ENCODE data around the gene RNF167. TPM values are rescaled to one million over a fixed set of nuclear protein-coding genes. Genes with fewer than 3 reads are reported as not detected.
"Not testable (repeated sequence)": the region's sequence is repeated elsewhere in the genome, so short reads cannot be mapped to it uniquely, and the experiment has no call there.

Gene RNF167
- polyA plus RNA-seq, 3 donors, result 136 to 139 (median 137) TPM

- DNase-seq (ENCODE audit: low read depth in 3 of 3, low spot score in 2 of 3), result no peak
These were observed 38.3 kb upstream of the RNF167 start for GRCh38 chr17:4901648-4902344.

- no peak for DNase-seq (ENCODE audit: low read depth in 3 of 3, low spot score in 2 of 3)
These were observed 37.5 kb upstream of the RNF167 start for GRCh38 chr17:4902540-4902939.

- DNase-seq (ENCODE audit: low read depth in 3 of 3, low spot score in 2 of 3), result peak in 2 of 3 donors; percentile 74 to 77
These were observed 36.8 kb upstream of the RNF167 start, which contains the start of gene CHRNE for GRCh38 chr17:4903051-4903818. Gene CHRNE (minus strand): TSS chr17:4903098. CDS start chr17:4903063, 35 bp downstream.

- not testable (repeated sequence) for DNase-seq (ENCODE audit: low read depth in 3 of 3, low spot score in 2 of 3)
These were observed 33.4 kb upstream of the RNF167 start for GRCh38 chr17:4906642-4907041.

GRCh38 chr17:4908301-4908700 lies 31.8 kb upstream of the RNF167 start:
- no peak for DNase-seq (ENCODE audit: low read depth in 3 of 3, low spot score in 2 of 3)

GRCh38 chr17:4908711-4909496 lies 31.2 kb upstream of the RNF167 start:
- DNase-seq (ENCODE audit: low read depth in 3 of 3, low spot score in 2 of 3), result peak in 2 of 3 donors; percentile 69 to 78

- DNase-seq (ENCODE audit: low read depth in 3 of 3, low spot score in 2 of 3), result no peak
These were observed 26.1 kb upstream of the RNF167 start for GRCh38 chr17:4913994-4914393.

- not testable (repeated sequence) for DNase-seq (ENCODE audit: low read depth in 3 of 3, low spot score in 2 of 3)
These were observed 25.5 kb upstream of the RNF167 start for GRCh38 chr17:4914551-4914950.

- no peak for DNase-seq (ENCODE audit: low read depth in 3 of 3, low spot score in 2 of 3)
These were observed 20.5 kb upstream of the RNF167 start for GRCh38 chr17:4919511-4920047.

GRCh38 chr17:4920351-4921048 lies 19.6 kb upstream of the RNF167 start:
- DNase-seq (ENCODE audit: low read depth in 3 of 3, low spot score in 2 of 3), result no peak

- no peak for DNase-seq (ENCODE audit: low read depth in 3 of 3, low spot score in 2 of 3)
These were observed 18.7 kb upstream of the RNF167 start for GRCh38 chr17:4921320-4921719.

GRCh38 chr17:4926577-4927335 lies 13.3 kb upstream of the RNF167 start:
- not testable (repeated sequence) for DNase-seq (ENCODE audit: low read depth in 3 of 3, low spot score in 2 of 3)

GRCh38 chr17:4928881-4929280 lies 11.2 kb upstream of the RNF167 start:
- no peak for DNase-seq (ENCODE audit: low read depth in 3 of 3, low spot score in 2 of 3)

GRCh38 chr17:4931963-4932362 lies 8.1 kb upstream of the RNF167 start, which contains the start of gene GP1BA:
Gene GP1BA (plus strand): TSS chr17:4932277. CDS start chr17:4932605, 328 bp downstream.
- DNase-seq (ENCODE audit: low read depth in 3 of 3, low spot score in 2 of 3), result no peak

- DNase-seq (ENCODE audit: low read depth in 3 of 3, low spot score in 2 of 3), result no peak
These were observed 7.3 kb upstream of the RNF167 start for GRCh38 chr17:4932756-4933155.

- DNase-seq (ENCODE audit: low read depth in 3 of 3, low spot score in 2 of 3), result no peak
These were observed 6.4 kb upstream of the RNF167 start for GRCh38 chr17:4933646-4934045.

- DNase-seq (ENCODE audit: low read depth in 3 of 3, low spot score in 2 of 3), result no peak
These were observed 5.7 kb upstream of the RNF167 start for GRCh38 chr17:4934173-4934979.

- no peak for DNase-seq (ENCODE audit: low read depth in 3 of 3, low spot score in 2 of 3)
These were observed 4.4 kb upstream of the RNF167 start for GRCh38 chr17:4935650-4936049.

- no peak for DNase-seq (ENCODE audit: low read depth in 3 of 3, low spot score in 2 of 3)
These were observed 3.6 kb upstream of the RNF167 start for GRCh38 chr17:4936436-4936835.
